Peyer's patch (tissue), 4 donors: ENCODE data around the gene TMEM170B. TPM values are rescaled to one million over a fixed set of nuclear protein-coding genes. Genes with fewer than 3 reads are reported as not detected.
A peak's percentile ranks its signal among the peaks of the same experiment; 100 is the strongest.

ENCODE experiments used
- DNase-seq, 3 donors: peaks; one replicate each; pipeline ENCODE4 v3.0.0-alpha.2; 2017 to 2019
- H3K27ac ChIP-seq, 4 donors: fragments of 200-600 bp; sonication (generic); one replicate each; pipeline ENCODE4 v1.5.1; 2016 to 2019
- H3K27me3 ChIP-seq, 2 donors: fragments of 200-600 bp; sonication (generic); one replicate each; pipeline ENCODE4 v1.5.1; 2019
- H3K36me3 ChIP-seq, 3 donors: fragments of 200-600 bp; sonication (generic); one replicate each; pipeline ENCODE4 v1.5.1; 2016 to 2019
- H3K4me1 ChIP-seq, 4 donors: fragments of 200-600 bp; sonication (generic); one replicate each; pipeline ENCODE4 v1.5.1; 2016 to 2019
- H3K4me3 ChIP-seq, 4 donors: fragments of 200-600 bp; sonication (generic); 1 replicate in 3 of 4; 2 replicates in 1 of 4; pipeline ENCODE4 v1.5.1; 2016 to 2019; ENCODE audit warnings: mild to moderate bottlenecking in 1 of 4
- H3K9me3 ChIP-seq, 4 donors: fragments of 200-600 bp; sonication (generic); one replicate each; pipeline ENCODE4 v1.5.1; 2016 to 2019; ENCODE audit warnings: mild to moderate bottlenecking in 1 of 4
- POLR2A ChIP-seq, 2 donors: fragments of 450-650 bp; IDR thresholded peaks; one replicate each; pipeline ENCODE4 v1.5.1; 2017; ENCODE audit warnings: antibody characterized with exemption in 2 of 2, mild to moderate bottlenecking in 2 of 2, moderate library complexity in 2 of 2
- total RNA-seq, 4 donors: library from RNA; depleted of rRNA; stranded (reverse); fragments of >200 nt; gene quantifications; one replicate each; pipeline ENCODE4 v1.1.0, GENCODE V29; 2016
- TF ChIP-seq, protein P1 (sequence below), 6 experiments: fragments of 450-650 bp in 4 of 6; fragments of 200-600 bp in 2 of 6; sonication (generic) in 1 of 6; IDR thresholded peaks; one replicate each; pipeline ENCODE4 v1.5.1; 2017 to 2019; ENCODE audit warnings: antibody characterized with exemption in 6 of 6, mild to moderate bottlenecking in 3 of 6, moderate library complexity in 1 of 6

The TMEM170B gene
- total RNA-seq, 4 donors from 2014 or later = 0.35 to 1.7 (median 0.96) TPM

DNA sequence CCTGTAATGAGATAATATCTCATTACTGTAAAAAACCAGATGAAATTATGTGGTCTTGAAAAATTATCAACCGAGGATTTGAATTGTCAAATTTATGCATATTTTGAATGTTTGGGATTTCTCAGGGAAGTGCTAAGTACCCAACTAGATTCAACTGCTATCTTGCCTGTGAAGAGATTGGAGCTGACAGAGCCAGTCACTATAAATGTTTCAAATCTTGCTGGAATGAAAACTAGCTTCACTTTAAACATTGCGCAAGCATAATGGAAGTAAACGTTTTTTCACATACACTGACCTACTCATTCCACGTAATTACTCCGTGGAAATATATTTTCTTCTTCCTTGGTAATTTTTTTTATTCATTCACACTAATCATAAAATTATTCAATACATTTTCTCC lies 46.7 kb downstream of the TMEM170B start:
- DNase-seq = no peak
- TF ChIP-seq, protein P1, sequence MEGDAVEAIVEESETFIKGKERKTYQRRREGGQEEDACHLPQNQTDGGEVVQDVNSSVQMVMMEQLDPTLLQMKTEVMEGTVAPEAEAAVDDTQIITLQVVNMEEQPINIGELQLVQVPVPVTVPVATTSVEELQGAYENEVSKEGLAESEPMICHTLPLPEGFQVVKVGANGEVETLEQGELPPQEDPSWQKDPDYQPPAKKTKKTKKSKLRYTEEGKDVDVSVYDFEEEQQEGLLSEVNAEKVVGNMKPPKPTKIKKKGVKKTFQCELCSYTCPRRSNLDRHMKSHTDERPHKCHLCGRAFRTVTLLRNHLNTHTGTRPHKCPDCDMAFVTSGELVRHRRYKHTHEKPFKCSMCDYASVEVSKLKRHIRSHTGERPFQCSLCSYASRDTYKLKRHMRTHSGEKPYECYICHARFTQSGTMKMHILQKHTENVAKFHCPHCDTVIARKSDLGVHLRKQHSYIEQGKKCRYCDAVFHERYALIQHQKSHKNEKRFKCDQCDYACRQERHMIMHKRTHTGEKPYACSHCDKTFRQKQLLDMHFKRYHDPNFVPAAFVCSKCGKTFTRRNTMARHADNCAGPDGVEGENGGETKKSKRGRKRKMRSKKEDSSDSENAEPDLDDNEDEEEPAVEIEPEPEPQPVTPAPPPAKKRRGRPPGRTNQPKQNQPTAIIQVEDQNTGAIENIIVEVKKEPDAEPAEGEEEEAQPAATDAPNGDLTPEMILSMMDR (IDR thresholded peaks at IDR 0.05) = no peak
- TF ChIP-seq POLR2A (IDR thresholded peaks at IDR 0.05) = no peak
- Histone ChIP-seq H3K27ac (no peak overlapping the region), H3K9me3 (no peaks in the 10 kb centered on the region), H3K36me3 (no peaks in the 10 kb centered on the region), H3K4me1 (no peaks in the 10 kb centered on the region), H3K4me3 (no peak overlapping the region), H3K27me3 (no peaks in the 10 kb centered on the region)

DNA sequence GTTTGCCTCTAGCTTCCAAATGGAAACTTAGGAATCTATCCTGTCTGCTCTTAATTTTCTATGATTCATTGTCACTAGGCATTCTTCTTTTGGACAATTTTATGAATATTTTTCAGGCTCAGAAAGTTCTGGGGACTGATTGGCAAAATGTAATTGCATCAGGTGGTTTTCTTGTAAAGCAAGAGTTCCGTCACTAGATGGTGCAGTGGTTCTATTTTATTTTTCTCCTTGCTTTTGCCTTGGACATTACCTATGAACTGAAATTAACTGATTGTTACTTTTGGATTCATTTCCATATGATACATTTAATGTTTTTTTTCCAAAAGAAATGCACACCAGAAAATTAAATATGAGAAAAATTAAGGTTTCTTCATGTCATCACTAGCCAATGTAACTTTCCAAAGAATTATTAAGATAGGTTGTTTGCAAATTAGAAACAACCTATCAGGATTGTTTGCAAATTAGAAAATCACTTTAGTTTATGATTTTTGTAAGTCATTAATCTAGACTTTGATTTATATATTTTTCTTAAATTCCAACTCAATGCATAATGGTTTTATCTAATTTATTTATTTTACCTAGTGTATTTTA lies 48.0 kb downstream of the TMEM170B start:
- DNase-seq = no peak
- Histone ChIP-seq H3K27ac (no peak overlapping the region), H3K27me3 (no peaks in the 10 kb centered on the region), H3K9me3 (no peaks in the 10 kb centered on the region), H3K4me1 (no peaks in the 10 kb centered on the region), H3K4me3 (no peak overlapping the region), H3K36me3 (no peaks in the 10 kb centered on the region)
- TF ChIP-seq, protein P1 (IDR thresholded peaks at IDR 0.05) = peak in 5 of 6 experiments; percentile 47 to 75 (median 67)
- TF ChIP-seq POLR2A (IDR thresholded peaks at IDR 0.05) = no peak

DNA sequence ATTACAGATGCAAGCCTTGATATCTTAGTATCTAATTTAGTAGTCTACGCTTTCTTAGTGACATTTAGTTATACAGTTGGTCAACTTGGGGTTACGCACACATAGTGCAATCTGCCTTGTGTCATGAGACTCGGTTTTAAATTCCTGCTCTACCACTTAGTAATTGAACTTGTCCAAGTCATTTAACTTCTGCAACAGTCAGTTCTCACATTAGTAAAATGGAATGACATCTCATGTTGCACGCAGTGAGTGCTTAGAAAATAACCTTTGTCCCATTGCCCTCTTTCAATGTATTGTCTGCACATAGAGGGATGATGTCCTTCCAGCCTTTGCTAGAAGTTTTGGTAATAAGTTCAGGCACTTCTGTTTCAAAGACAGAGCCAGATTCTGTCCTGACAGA lies 48.6 kb downstream of the TMEM170B start:
- no peaks in the 10 kb centered on the region for H3K9me3 ChIP-seq
- no peaks in the 10 kb centered on the region for H3K4me1 ChIP-seq
- no peak overlapping the region for H3K27ac ChIP-seq
- no peak for DNase-seq
- no peak overlapping the region for H3K4me3 ChIP-seq
- TF ChIP-seq, protein P1 (IDR thresholded peaks at IDR 0.05) = no peak
- no peak for TF ChIP-seq POLR2A (IDR thresholded peaks at IDR 0.05)
- no peaks in the 10 kb centered on the region for H3K36me3 ChIP-seq
- no peaks in the 10 kb centered on the region for H3K27me3 ChIP-seq

DNA sequence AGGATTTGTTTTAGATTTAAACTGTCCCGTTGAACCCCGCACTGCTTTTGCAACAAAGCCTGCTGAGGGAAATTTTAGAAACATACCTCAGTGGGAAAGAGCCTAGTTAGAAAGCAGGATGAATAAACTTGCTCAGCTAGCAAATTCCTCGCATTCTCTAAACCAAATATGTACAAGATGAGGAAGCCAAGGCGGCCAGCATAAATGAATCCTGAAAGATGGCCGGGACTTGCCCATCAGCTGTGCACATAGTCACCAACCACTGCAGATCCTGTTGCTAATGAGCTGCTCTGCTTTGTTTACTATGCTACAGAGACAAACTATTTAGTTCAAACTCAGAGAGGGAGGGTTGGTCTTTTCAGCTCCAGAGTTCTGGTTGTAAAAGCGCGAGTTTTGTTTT lies 49.0 kb downstream of the TMEM170B start:
- Histone ChIP-seq H3K27me3 (no peaks in the 10 kb centered on the region), H3K36me3 (no peaks in the 10 kb centered on the region), H3K9me3 (no peaks in the 10 kb centered on the region), H3K27ac (no peak overlapping the region), H3K4me1 (no peaks in the 10 kb centered on the region), H3K4me3 (no peak overlapping the region)
- no peak for DNase-seq
- TF ChIP-seq, protein P1 (IDR thresholded peaks at IDR 0.05) = no peak
- TF ChIP-seq POLR2A (IDR thresholded peaks at IDR 0.05) = no peak

DNA sequence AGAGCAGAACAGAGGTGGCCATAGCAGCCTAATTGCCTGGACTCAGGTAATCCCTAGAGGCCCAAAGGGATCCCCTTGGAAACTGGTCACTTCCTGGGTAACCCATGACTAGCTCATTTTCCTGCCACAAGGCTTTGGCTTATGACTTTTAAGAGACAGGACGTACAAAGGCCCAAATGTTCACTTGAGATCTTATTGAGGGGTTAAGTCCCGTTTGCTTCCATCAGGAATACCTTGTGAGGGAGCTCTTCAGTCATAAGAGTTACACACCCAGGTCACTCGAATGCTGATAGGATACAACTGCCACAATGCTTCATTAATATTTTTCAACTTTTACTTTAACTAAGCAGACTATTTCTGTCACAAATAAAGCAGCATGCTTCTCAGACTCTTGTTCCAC lies 51.7 kb downstream of the TMEM170B start:
- H3K4me1 ChIP-seq = no peaks in the 10 kb centered on the region
- H3K4me3 ChIP-seq = no peak overlapping the region
- H3K9me3 ChIP-seq = no peaks in the 10 kb centered on the region
- H3K27ac ChIP-seq = no peak overlapping the region
- no peaks in the 10 kb centered on the region for H3K36me3 ChIP-seq
- no peak for DNase-seq
- TF ChIP-seq, protein P1 (IDR thresholded peaks at IDR 0.05) = no peak
- TF ChIP-seq POLR2A (IDR thresholded peaks at IDR 0.05) = no peak
- H3K27me3 ChIP-seq = no peaks in the 10 kb centered on the region
